ENCODE data around the gene FRMD5. TPM values are rescaled to one million over a fixed set of nuclear protein-coding genes. Genes with fewer than 3 reads are reported as not detected.

The FRMD5 gene
- 2.2 to 3.5 TPM (median 2.9 TPM) in 5 replicates for total RNA-seq (2022; extraction: Qiagen RNA extraction; ENCODE audit: low read depth)

GRCh38 chr15:44195151-44195740, at the start of gene FRMD5:
Gene FRMD5 (minus strand): TSS chr15:44195271.

GRCh38 chr15:43826508-43827341, 368.3 kb downstream of the FRMD5 start, which contains the start of gene WDR76:
Gene WDR76 (plus strand): TSS chr15:43827002. CDS start chr15:43827033, 31 bp downstream.

GRCh38 chr15:43824302-43825246, 370.5 kb downstream of the FRMD5 start, which contains the start of gene MFAP1:
Gene MFAP1 (minus strand): TSS chr15:43824690. CDS start chr15:43824569, 121 bp downstream.

Other genes starting within 250 kb of the FRMD5 start
- 21.3 to 29.5 TPM (median 27.6 TPM) in 5 replicates for gene GOLM2, start 93.4 kb upstream of the FRMD5 start, total RNA-seq (2022; extraction: Qiagen RNA extraction; ENCODE audit: low read depth)
- 9.6 to 26.3 TPM (median 15.0 TPM) in 5 replicates for gene CTDSPL2, start 232.4 kb upstream of the FRMD5 start, total RNA-seq (2022; extraction: Qiagen RNA extraction; ENCODE audit: low read depth)

All from A549 treated with GW870086 at 1 μM for 4 hours (cell line).